NCI-H1436 (cell line): Measurements from ENCODE around the gene PDE4D.
A peak's percentile ranks its signal among the peaks of the same experiment; 100 is the strongest.
"Not testable (repeated sequence)": the region's sequence is repeated elsewhere in the genome, so short reads cannot be mapped to it uniquely, and the experiment has no call there.

Source experiments
- DNase-seq: peaks from one replicate; lab custom pipeline; 2025; lab: John Stamatoyannopoulos, UW

PDE4D gene

DNA sequence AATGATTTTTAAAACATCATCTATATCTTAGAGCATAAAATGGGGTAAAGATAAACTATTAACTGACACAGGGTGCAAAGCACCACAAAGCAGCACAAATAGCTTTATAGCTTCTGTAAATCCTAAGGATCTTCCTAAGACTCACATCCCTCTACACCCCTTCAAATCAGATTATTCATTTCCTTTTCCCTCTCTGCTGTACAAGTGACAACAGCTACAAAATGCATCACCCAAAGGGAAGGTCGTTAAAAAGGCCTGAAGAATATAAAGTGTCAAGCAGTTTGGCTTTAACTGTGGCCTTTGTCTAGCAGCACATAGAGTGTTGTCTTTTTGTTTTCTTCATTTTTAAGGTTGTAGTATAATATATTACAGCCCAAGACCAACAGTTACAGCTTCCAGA is 422.1 kb downstream of the PDE4D start:
- DNase-seq = no peak

DNA sequence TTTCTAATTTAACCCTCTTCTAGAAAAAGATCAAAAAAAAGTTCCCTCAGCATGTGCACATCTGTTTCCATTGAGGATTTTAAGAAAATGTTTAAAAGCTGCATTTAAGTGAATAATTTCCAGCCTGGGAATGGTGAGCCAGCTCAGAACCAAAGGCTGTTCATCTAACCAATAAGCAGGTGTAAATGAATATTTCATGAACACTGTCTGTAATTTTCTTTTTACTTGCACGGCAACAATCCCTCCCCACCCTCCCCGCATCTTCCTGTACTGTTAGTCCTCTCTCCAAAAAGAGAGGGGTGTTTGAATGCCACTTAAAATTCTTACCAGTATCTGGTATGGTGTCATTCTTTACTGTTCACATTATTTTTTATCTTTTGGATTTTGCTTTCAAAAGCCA is 425.6 kb downstream of the PDE4D start:
- DNase-seq = no peak

DNA sequence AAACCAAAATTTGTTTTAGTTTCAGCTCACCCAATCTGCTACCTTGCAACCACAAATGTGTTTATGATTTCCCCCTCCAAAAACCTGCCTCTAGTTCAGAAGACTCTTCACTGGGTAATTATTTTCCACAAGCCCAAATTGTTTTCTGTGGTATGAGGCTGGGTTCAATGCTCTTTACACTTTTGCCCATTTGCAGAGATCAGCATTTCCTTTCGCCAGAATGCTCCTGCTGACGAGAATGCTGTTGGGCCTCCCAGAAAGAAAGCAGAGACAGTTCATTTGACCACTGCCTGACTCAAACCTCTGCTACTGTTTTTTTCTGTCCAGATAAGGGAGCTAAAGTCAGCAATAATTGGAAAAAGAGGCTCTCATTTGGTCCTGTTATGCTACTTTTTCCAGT is 427.3 kb downstream of the PDE4D start:
- DNase-seq = no peak

DNA sequence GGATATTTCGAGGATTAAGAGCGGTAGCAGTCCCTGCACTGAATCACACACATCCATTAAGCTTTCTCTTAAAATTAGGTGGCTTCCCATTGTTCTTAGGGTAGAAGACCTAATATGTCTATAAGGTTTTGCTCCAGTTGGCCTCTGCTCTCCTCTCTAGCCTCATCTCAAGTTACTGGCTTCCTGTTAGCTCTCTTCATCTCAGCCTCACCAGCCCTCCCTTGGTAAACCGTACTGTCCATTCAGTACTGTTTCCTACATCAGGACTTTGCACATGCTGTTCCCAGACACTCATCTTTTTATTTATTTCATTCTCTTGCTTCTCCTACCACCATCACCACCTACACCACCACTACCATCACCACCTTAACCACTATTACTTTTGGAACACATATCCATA is 428.6 kb downstream of the PDE4D start:
- no peak for DNase-seq

DNA sequence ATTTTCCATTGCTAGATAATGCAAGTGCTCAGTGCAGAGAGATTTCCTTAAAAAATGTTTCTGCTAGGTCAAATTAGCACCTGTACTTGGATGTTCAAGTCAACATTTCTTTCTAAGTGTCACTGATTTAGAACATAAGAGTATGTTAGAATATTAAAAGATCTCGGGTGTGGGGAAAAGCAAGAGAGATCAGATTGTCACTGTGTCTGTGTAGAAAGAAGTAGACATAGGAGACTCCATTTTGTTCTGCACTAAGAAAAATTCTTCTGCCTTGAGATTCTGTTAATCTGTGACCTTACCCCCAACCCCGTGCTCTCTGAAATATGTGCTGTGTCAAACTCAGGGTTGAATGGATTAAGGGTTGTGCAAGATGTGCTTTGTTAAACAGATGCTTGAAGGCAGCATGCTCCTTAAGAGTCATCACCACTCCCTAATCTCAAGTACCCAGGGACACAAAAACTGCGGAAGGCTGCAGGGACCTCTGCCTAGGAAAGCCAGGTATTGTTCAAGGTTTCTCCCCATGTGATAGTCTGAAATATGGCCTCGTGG is 429.8 kb downstream of the PDE4D start:
- DNase-seq = not testable (repeated sequence)

DNA sequence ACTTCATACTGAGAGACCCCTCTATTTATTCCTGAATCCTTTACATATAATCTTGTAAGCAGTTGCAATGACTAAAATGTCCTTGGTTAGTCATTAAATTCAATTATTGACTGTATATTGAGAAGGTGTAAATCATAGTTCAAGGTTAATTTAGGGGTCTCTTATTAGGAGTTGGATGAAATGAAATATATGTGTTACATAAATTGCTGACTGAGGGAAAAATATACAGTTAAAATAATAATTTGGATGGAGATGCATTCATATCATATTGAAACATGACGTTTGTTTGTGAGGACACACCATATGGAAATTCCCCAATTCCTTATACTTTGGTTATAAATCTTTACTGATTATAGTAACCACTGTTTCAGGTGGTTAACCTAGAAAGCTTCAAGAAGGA is 430.6 kb downstream of the PDE4D start:
- DNase-seq = no peak

DNA sequence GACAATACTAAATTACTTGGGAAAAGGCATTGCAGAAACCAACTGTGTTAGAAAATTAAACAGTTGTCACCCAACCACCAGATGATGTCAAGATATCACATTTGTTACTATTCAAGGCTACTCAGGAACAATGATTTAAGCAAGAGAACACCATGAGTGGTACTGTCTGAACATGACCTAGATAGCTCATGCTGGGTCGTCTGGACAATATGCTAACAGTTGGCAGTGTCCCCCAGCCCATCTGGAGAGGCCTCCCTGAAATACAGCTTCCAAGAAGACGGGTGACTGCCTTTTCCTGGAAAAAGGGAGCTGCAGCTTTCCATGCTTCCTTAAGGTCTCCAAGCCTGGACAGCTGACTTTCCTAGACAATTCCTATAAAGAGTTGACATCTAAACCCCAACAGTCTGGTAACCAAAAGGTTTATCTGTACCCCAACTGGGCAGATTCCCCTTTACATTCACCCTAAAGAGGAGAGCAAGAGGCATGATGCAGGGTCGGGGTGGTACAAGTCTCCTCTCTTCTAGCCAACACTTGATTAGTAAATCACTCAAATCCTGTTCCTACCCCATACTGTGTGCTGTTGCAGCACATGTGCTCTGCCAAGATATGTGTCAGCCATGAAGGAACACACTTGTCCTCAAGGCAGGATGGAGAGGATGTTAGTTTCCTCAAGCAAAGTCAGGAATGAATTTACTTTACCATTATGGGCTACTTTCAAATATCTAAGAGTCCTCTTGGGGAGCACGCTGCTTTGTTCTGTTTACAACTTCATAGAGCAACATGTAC is 433.0 kb downstream of the PDE4D start:
- DNase-seq = no peak

DNA sequence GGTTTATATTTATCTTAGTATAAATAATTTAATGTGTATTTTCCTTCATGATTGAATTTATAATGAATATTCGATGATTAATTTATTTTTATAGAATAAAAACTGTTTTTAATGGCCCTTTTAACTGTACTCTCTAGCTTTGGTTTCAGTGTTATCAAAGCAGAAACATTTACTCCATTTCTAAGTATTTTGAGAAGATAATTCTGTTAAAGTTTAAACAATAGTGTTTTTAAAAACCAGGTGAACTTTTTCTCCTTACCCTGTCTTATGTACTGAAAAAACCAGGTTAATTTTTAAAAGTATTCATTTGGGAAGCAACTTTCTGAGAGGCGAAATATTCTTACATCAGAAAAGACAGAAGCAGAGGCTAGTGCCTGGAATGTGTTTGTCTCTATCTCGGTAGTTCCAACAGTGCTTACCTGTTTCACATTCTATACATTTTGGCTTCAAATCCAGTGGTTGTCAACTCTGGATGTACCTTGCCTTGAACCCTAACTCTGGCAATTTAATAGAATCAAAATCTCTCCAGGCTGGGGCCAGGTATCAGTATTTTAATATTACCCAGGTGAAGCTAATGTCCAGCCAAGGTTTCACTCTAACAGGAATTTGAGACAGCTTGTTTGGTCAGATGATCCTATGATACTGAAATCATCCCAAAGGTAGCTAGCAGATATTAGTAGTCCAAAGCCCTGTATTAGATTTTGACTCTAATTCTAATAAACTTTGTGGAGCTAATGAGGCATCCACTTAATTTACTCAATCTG is 434.4 kb downstream of the PDE4D start:
- DNase-seq = no peak

DNA sequence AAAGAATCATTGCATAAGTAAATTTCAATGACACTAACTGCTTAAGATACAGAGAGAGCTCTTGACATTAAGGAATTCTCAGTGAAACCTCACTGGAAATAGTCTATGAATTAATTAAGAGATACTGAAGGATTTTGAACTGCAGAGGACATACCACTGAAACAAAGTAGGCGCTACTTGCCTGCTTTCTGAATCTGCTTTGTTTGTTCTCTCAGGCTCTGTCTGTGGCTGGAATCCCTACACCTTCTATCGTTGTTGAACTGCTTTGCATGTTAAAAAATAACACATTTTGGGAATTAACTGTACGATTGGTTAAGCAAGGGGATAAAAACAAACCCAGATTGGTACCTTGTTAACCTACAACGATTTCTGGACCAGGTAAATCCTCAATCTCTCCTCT is 435.2 kb downstream of the PDE4D start:
- no peak for DNase-seq

DNA sequence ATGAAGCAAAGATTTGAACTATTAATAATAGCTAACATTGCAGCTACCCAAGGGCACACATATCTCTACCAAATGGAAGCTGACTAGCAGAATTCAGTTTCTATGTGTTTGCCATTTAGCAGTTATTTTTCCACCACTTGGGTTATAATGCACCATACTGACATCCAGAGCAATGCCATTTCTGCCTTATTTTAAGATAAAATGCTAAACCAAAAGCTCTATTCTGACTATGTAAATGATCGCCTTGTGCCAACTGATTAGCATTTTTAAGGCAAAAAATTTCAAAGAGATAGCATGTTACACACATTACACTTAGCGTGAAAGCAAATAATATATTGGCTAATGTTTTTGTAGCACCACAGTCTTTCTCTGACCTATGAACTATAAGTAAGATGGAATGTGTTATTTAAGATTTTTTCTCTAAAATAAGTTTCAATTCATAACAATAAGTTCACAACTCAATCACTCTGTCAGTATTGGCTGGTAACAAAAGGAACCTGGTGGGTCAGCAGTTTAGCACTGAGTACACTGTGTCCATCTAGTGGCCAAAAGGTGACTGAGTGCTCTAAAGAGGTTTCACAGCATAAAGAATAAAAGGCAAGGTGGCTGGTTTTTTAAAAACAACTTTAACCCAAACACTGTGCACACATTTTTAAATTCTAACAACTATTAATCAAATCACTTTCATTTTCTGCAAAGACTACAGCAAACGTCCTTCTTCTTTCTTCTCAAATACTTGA is 443.5 kb downstream of the PDE4D start:
- no peak for DNase-seq

DNA sequence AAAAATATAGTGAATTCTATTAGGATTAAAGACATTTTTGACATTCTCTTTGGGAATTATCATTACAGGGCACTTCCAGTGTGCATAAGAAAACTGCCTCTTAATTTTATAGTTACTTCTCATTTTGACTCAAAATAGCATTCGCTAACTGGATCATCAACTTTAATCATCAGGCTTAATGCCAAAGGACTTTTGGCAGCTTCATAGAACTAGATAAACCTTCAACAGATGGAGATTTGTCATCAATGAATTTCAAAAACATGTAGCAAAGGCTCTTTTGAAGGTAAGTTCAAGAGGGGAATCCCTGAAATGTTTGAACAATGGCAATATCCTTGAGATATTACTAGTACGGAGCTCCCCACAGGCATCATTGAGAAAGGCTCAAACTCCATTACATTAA is 447.2 kb downstream of the PDE4D start:
- DNase-seq = no peak

DNA sequence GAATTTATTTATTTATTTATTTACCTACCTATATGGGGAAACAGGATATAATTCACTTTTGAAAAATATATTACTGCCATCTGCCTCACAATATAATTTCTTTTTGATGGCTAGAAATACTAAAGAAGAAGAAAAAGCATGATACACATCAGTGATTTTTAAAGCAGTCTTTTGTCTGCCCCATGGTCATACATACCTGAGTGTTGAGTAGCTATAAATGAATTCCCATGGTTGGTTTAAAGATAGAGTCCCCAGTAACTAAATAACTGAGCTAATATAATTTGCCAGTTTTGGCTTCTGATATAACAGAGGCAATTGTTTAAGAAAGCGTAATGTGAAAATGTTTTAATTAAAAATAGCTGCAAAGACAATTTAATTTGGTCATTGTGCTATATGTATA is 447.8 kb downstream of the PDE4D start:
- no peak for DNase-seq

DNA sequence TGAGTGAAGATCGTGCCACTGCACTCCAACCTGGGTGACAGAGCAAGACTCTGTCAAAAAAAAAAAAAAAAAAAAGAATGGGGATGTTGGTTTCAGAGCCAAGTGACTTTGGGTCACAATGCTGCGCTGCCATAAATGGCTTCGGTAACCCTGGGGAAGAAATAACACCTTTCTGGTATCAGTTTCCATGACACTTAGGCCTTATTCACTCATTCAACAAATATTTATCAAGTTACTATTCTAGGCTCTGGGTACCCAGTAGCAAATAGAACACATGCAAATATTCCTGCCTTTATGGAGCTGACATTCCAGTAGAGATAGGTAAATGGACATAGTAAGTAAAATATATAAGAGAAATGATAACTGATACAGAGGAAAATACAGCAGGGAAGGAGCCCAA is 454.2 kb downstream of the PDE4D start:
- DNase-seq = no peak

DNA sequence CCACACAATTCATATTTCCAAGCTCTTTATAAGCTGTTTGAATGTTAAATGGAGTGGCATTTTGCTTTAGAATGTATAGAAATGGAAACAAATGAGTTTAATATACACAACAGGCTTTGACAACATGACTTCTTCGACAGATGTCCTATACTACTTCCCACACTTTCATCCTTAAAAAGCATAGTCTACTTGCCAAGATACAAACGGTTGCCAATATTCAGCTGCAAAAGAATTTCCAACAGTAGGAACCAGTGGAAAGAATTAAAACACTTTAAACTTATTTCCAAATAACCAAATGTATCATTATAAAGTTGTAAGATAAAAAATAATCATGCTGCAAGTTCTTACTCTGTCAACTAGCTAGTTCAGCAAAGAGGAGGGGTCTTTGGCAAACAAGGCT is 456.4 kb downstream of the PDE4D start:
- DNase-seq = no peak

DNA sequence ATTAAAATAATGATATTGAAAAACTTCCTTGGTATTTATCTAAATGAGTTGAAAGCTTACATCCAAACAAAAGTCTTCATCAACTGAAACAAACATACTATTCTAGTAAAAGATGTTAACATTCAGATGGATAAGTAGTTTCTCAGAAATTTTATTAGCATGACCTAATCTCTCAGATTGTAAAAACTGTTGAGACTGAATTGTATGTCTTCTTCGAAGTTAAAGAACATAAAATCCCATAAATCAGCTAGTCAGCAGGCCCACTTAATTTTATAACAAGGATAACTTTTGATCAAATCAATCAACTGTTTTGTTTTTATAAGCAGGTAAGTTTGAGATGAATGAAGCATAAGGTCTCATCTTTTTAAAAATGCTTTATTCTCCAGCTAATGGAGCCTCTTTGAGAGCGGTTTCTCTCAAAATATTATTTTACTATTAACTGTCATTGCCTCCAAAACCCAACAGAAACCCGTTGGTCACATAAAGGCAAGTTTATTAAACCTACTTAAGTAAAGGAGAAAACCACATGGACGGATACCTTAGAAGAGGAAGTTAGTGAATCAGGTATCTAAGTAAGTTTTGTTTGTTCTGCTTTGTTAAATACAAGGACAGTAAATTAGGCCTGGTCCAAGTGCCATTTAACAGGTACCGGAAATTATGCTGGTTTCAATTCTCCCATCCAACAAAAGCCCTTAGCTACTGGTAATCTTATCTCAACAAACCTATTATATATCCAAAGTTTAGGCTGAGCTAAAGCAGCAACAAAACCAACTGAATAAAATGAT is 457.0 kb downstream of the PDE4D start:
- DNase-seq = peak; percentile 68

DNA sequence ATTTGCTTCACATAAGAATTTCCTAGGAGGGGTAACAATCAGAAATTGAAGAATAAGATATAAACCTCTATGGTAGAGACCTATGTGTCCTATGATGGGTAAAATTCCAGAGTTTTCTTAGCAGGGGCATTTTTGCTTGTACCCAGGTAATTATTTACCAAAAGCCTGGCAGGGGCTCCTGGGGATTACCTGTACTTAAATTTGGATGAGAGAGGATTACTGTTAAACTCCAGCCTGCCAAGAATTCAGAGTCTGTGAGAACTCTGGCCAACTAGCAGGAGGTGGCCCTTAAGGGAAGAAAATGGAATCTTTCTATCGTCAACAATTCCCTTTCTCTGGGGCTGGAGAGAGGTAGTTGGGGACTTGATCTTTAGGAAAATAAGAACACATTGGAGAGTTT is 460.4 kb downstream of the PDE4D start:
- no peak for DNase-seq

DNA sequence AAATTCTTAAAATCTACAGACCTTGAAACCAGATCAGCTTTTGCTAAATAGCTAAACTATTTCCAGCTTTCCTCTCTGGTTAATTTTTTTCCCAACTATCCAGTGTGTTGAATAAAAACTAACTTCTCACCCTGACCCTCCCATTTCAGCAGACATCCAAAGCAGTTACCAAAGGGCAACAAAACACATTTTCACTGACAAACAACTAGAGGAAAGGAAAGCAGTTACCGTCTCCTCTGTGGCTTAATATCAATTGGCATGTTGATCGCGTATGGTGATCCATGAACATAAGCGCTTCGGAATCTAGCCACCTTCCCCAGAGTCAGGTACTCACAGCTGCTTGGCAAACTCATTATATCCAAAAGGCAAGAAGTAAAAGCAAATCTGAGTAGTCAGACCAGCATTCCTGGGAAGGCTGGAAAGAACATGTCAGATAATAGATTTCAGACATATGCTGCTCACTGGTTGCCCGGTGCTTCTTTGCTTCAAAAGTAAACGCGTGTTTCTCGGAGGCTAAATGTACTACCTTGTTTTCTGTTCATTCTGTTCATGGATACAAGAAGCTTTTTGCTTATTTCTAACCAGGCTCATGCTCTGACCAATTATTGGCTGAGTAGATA is 463.4 kb downstream of the PDE4D start:
- no peak for DNase-seq

DNA sequence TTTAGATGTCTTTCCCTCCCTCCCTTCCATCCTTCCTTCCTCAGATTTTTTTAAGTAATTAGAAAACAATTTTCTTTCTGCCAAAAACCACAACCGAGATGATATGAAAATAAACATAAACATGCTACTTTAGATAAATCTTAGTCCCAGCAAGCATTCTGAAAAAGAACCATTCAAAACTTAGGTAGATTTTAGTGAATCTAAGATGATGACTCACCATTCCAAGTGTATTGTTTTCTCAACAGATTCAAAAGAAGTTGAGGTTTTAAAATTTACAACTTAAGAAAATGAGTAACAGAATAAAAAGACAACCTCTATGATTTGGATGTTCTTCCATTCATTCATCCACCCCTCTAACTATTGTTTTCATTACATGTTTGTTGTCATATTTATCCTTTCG is 465.1 kb downstream of the PDE4D start:
- DNase-seq = no peak

DNA sequence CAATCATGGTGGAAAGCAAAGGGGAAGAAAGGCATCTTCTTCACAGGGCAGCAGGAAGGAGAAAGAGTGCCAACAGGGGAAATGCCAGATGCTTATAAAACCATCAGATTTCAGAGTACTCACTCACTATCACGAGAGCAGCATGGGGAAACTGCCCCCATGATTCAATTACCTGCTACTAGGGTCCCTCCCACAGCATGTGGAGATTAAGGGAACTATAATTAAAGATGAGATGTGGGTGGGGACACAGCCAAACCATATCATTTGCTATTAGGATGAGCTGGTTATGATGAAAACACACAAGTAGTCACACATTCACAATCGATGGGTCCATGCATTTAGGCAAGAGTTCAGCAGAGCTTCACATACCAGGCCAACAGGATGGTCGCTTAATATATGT is 469.0 kb downstream of the PDE4D start:
- no peak for DNase-seq

DNA sequence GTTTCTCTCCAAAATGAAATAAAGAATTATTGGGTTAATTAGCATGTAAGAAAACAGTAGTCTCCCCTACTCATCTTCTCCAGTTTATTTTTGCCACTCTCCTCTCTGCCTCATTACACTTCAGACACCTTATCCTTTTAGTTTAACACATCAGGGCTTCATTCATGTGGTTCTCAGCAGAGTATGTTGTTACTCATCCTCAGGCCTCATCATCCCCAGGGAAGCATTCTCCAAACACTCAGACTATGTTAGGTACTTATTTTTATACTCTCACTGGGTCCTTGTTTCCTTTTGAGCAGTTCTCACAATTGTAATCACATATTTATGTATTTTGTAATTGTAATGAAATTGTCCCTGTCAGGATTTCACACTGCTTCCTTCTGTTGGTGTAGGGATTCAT is 470.5 kb downstream of the PDE4D start:
- no peak for DNase-seq
